ENCODE results near the gene OAS3. TPM values are rescaled to one million over a fixed set of nuclear protein-coding genes. Genes with fewer than 3 reads are reported as not detected.

Gene OAS3
- total and polyA plus RNA-seq, 9 of the 15 experiments (the other 6 are each of a cell fraction or from before 2014, with no cell fraction given), result 0.21 to 2.0 (median 0.83) TPM

DNA sequence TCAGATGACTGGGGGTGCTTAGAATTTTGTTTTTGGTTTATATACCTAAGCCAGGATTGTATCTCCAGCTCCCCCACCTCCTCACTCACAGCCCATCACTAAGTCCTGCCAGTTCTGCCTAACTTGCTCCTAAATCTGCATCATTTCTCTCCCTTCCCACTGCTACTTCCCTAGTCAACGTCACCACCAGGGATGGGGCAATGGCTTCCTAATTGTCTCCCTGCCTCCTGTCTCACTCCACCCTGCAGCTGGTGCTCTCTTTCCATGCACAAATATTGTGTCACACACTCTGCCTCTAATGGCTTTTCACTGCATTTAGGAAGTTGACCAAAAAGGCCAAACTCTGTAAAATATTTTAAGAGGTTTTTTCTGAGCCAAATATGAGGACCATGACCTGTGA lies 51.5 kb downstream of the OAS3 start:
- POLR2A ChIA-PET, result no interaction called here
- FAIRE-seq (no peak), ATAC-seq (no peak), DNase-seq (ENCODE audit: extremely low read depth in 1 of 4, low spot score in 3 of 4) (no peak)
- peaks cover 0 to 8% of the 10 kb centered on the region in 2 experiments; a peak in 2 of 5 replicates for H3K27me3 ChIP-seq (ENCODE audit: control insufficient read depth in 2 of 2, insufficient read depth in 2 of 2, low read length in 2 of 2)
- in situ Hi-C loops (cut with MboI) (no loop called here), intact Hi-C loops (cut with micrococcal nuclease) (loop anchor here (5.0 kb wide), 2 partner anchors 107 to 162 kb away; no protein-coding TSS in a partner anchor)
- 0% methylated on average over 1 of the region's 1 CpG for WGBS (ENCODE audit: insufficient coverage, low coverage, missing lambda C conversion rate)
- no peaks in the 10 kb centered on the region for H3K9me1 ChIP-seq (ENCODE audit: control insufficient read depth, insufficient read depth, low read length)
- H3K4me3 ChIP-seq, result no peak overlapping the region
- H2AFZ ChIP-seq (ENCODE audit: low read depth, low read length), result no peak overlapping the region
- CTCF ChIA-PET (ENCODE audit: low intra/inter-chr PET ratio), result no interaction called here
- H3K36me3 ChIP-seq (ENCODE audit: control insufficient read depth, insufficient read depth, low read length), result no peaks in the 10 kb centered on the region
- H3K4me1 ChIP-seq (replicated peaks in 1 of 2; ENCODE audit: control insufficient read depth in 2 of 2, insufficient read depth in 2 of 2, low read length in 2 of 2), result no peaks in the 10 kb centered on the region
- H3K9ac ChIP-seq (ENCODE audit: insufficient read depth in 1 of 2, low read depth in 2 of 2, low read length in 2 of 2), result no peak overlapping the region
- BruUV-seq (replicated peaks), result no TSS peak
- H3K4me2 ChIP-seq (ENCODE audit: insufficient read depth, low read length), result no peak overlapping the region
- H4K20me1 ChIP-seq (replicated peaks; ENCODE audit: control insufficient read depth, insufficient read depth, low read length), result no peaks in the 10 kb centered on the region
- H3K27ac ChIP-seq (ENCODE audit: extremely low read depth, low read depth, low read length), result no peak overlapping the region
- H3K9me3 ChIP-seq (replicated peaks; ENCODE audit: control insufficient read depth, insufficient read depth, low read depth, low read length), result no peaks in the 10 kb centered on the region
- H3K79me2 ChIP-seq (ENCODE audit: control insufficient read depth, insufficient read depth, low read length), result no peaks in the 10 kb centered on the region
- TF ChIP-seq SIN3B (IDR thresholded peaks at IDR 0.05; ENCODE audit: low read depth) (no peak), BDP1 (IDR thresholded peaks at IDR 0.05; ENCODE audit: insufficient read depth, insufficient read length) (no peak), PTRF (tag; IDR thresholded peaks at IDR 0.05) (no peak), RERE (CRISPR knock-in tag; IDR thresholded peaks at IDR 0.05; ENCODE audit: borderline replicate concordance) (no peak), HIVEP1 (CRISPR knock-in tag; IDR thresholded peaks at IDR 0.05) (no peak), FOXA3 (CRISPR knock-in tag; conservative IDR thresholded peaks at IDR 0.05 in 1 of 2, IDR thresholded peaks at IDR 0.05 in 1 of 2) (no peak)
- TF ChIP-seq, protein P1, sequence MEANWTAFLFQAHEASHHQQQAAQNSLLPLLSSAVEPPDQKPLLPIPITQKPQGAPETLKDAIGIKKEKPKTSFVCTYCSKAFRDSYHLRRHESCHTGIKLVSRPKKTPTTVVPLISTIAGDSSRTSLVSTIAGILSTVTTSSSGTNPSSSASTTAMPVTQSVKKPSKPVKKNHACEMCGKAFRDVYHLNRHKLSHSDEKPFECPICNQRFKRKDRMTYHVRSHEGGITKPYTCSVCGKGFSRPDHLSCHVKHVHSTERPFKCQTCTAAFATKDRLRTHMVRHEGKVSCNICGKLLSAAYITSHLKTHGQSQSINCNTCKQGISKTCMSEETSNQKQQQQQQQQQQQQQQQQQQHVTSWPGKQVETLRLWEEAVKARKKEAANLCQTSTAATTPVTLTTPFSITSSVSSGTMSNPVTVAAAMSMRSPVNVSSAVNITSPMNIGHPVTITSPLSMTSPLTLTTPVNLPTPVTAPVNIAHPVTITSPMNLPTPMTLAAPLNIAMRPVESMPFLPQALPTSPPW (CRISPR knock-in tag; IDR thresholded peaks at IDR 0.05), result no peak
- TF ChIP-seq, protein P2, sequence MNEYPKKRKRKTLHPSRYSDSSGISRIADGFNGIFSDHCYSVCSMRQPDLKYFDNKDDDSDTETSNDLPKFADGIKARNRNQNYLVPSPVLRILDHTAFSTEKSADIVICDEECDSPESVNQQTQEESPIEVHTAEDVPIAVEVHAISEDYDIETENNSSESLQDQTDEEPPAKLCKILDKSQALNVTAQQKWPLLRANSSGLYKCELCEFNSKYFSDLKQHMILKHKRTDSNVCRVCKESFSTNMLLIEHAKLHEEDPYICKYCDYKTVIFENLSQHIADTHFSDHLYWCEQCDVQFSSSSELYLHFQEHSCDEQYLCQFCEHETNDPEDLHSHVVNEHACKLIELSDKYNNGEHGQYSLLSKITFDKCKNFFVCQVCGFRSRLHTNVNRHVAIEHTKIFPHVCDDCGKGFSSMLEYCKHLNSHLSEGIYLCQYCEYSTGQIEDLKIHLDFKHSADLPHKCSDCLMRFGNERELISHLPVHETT (CRISPR knock-in tag; conservative IDR thresholded peaks at IDR 0.05 in 1 of 2, IDR thresholded peaks at IDR 0.05 in 1 of 2), result no peak
- TF ChIP-seq, protein P3, sequence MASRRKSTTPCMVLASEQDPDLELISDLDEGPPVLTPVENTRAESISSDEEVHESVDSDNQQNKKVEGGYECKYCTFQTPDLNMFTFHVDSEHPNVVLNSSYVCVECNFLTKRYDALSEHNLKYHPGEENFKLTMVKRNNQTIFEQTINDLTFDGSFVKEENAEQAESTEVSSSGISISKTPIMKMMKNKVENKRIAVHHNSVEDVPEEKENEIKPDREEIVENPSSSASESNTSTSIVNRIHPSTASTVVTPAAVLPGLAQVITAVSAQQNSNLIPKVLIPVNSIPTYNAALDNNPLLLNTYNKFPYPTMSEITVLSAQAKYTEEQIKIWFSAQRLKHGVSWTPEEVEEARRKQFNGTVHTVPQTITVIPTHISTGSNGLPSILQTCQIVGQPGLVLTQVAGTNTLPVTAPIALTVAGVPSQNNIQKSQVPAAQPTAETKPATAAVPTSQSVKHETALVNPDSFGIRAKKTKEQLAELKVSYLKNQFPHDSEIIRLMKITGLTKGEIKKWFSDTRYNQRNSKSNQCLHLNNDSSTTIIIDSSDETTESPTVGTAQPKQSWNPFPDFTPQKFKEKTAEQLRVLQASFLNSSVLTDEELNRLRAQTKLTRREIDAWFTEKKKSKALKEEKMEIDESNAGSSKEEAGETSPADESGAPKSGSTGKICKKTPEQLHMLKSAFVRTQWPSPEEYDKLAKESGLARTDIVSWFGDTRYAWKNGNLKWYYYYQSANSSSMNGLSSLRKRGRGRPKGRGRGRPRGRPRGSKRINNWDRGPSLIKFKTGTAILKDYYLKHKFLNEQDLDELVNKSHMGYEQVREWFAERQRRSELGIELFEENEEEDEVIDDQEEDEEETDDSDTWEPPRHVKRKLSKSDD (conservative IDR thresholded peaks at IDR 0.05; ENCODE audit: low read length), result no peak
